SK-N-SH (cell line): ENCODE results near the gene NHP2. TPM values are rescaled to one million over a fixed set of nuclear protein-coding genes. Genes with fewer than 3 reads are reported as not detected.

Experiments used
- CTCF ChIA-PET: fragments of 300-600, 350-600 bp; formaldehyde crosslinking; extraction: SDS; loops from one replicate; lab custom pipeline; 2021; lab: Yijun Ruan, JAX
- POLR2A ChIA-PET: fragments of 350-600 bp; sonication (Branson Sonifier 250); formaldehyde crosslinking; extraction: SDS; loops from one replicate; lab custom pipeline; 2020; ENCODE audit warnings: antibody characterized with exemption, inconsistent platforms; lab: Yijun Ruan, JAX
- DNase-seq: peaks from one replicate; pipeline ENCODE4 v3.0.0; 2012
- H2AFZ ChIP-seq: fragments of 200-600 bp; sonication (generic); 2 replicates; pipeline ENCODE4 v1.8.1; 2016; ENCODE audit warnings: antibody characterized with exemption, mild to moderate bottlenecking, low read depth
- H3F3A ChIP-seq: fragments of 200-600 bp; sonication (generic); replicated peaks from 2 replicates; pipeline ENCODE3; 2016; ENCODE audit warnings: antibody characterized with exemption, mild to moderate bottlenecking; ENCODE audit not compliant: insufficient read depth
- H3K27ac ChIP-seq, 2 experiments: fragments of 200-500 bp in 1 of 2; fragments of 200-600 bp in 1 of 2; sonication (Bioruptor generic) in 1 of 2; sonication (generic), shearing (Covaris generic) in 1 of 2; 2 replicates each; pipeline versions ENCODE4 v1.5.1 to v1.6.1; 2014 to 2016; ENCODE audit warnings: low read depth in 2 of 2, inconsistent platforms in 1 of 2, low read length in 1 of 2, mild to moderate bottlenecking in 1 of 2, mixed read lengths in 1 of 2
- H3K27me3 ChIP-seq: fragments of 200-600 bp; sonication (generic), shearing (Covaris generic); 2 replicates; pipeline ENCODE4 v1.6.1; 2016; ENCODE audit warnings: mixed run types; ENCODE audit not compliant: insufficient read depth
- H3K36me3 ChIP-seq, 2 experiments: fragments of 200-500 bp in 1 of 2; fragments of 200-600 bp in 1 of 2; sonication (Bioruptor generic) in 1 of 2; sonication (generic) in 1 of 2; replicated peaks in 1 of 2; 2 replicates each; pipeline versions ENCODE3 to v1.5.1; 2014 to 2016; ENCODE audit warnings: low read length in 1 of 2, mild to moderate bottlenecking in 1 of 2; ENCODE audit not compliant: insufficient read depth in 2 of 2, control insufficient read depth in 1 of 2
- H3K4me1 ChIP-seq, 2 experiments: fragments of 200-500 bp in 1 of 2; fragments of 200-600 bp in 1 of 2; sonication (Bioruptor generic) in 1 of 2; sonication (generic), shearing (Covaris generic) in 1 of 2; 2 replicates each; pipeline versions ENCODE4 v1.5.1 to v1.6.1; 2014 to 2016; ENCODE audit warnings: low read depth in 1 of 2, low read length in 1 of 2, mixed run types in 1 of 2; ENCODE audit not compliant: insufficient read depth in 2 of 2, control insufficient read depth in 1 of 2
- H3K4me2 ChIP-seq: fragments of 200-600 bp; sonication (generic), shearing (Covaris generic); 2 replicates; pipeline ENCODE4 v1.6.1; 2017; ENCODE audit warnings: mixed run types
- H3K4me3 ChIP-seq, 2 experiments: fragments of 200-500 bp in 1 of 2; fragments of 200-600 bp in 1 of 2; sonication (Bioruptor generic) in 1 of 2; sonication (generic), shearing (Covaris generic) in 1 of 2; 2 replicates each; pipeline versions ENCODE4 v1.5.1 to v1.8.1; 2014 to 2016; ENCODE audit warnings: low read depth in 2 of 2, inconsistent platforms in 1 of 2, low read length in 1 of 2, mild to moderate bottlenecking in 1 of 2, mixed read lengths in 1 of 2, moderate library complexity in 1 of 2
- H3K79me2 ChIP-seq: fragments of 200-600 bp; sonication (generic); 2 replicates; pipeline ENCODE4 v1.8.1; 2017; ENCODE audit warnings: mild to moderate bottlenecking; ENCODE audit not compliant: insufficient read depth
- H3K9ac ChIP-seq: fragments of 200-600 bp; sonication (generic); 2 replicates; pipeline ENCODE4 v1.6.1; 2017; ENCODE audit warnings: mixed run types
- H3K9me2 ChIP-seq: fragments of 200-600 bp; sonication (generic); 2 replicates; pipeline ENCODE4 v1.6.1; 2017; ENCODE audit warnings: mixed run types
- H3K9me3 ChIP-seq: fragments of 200-600 bp; sonication (generic); 2 replicates; pipeline ENCODE4 v1.6.1; 2017; ENCODE audit warnings: mixed run types, mild to moderate bottlenecking, moderate library complexity
- H4K20me1 ChIP-seq: fragments of 200-600 bp; sonication (generic); 2 replicates; pipeline ENCODE4 v1.6.1; 2017; ENCODE audit warnings: mild to moderate bottlenecking, mixed run types; ENCODE audit not compliant: insufficient read depth
- CHD2 ChIP-seq: fragments of 150-350 bp; IDR thresholded peaks from 2 replicates; pipeline ENCODE4 v1.6.1; 2018; ENCODE audit warnings: low read length; ENCODE audit not compliant: partially characterized antibody
- CTCF ChIP-seq: fragments of 200-600 bp; sonication (generic); IDR thresholded peaks from 2 replicates; pipeline ENCODE4 v1.6.1; 2017; ENCODE audit warnings: antibody characterized with exemption, mild to moderate bottlenecking, moderate library complexity
- ELF1 ChIP-seq: IDR thresholded peaks from 2 replicates; pipeline ENCODE4 v1.4.0; 2012
- EP300 ChIP-seq, 2 experiments: IDR thresholded peaks; 2 replicates each; pipeline versions ENCODE4 v1.4.0 to v1.6.1; 2012; ENCODE audit warnings: borderline replicate concordance in 1 of 2, low read depth in 1 of 2, low read length in 1 of 2
- FOSL2 ChIP-seq: IDR thresholded peaks from 2 replicates; pipeline ENCODE4 v1.4.0; 2012; ENCODE audit warnings: low read depth, mild to moderate bottlenecking, moderate library complexity, borderline replicate concordance
- FOXJ3 ChIP-seq: sonication (generic); formaldehyde crosslinking; IDR thresholded peaks from 2 replicates; pipeline ENCODE4 v1.5.1; 2020; ENCODE audit warnings: mild to moderate bottlenecking, missing genetic modification reagents
- FOXM1 ChIP-seq: IDR thresholded peaks from 2 replicates; pipeline ENCODE4 v1.4.0; 2012; ENCODE audit warnings: low read depth, mild to moderate bottlenecking
- JUND ChIP-seq: IDR thresholded peaks from 2 replicates; pipeline ENCODE4 v1.4.0; 2012
- MEF2A ChIP-seq: IDR thresholded peaks from 2 replicates; pipeline ENCODE4 v1.4.0; 2012; ENCODE audit warnings: low read depth, borderline replicate concordance
- MXI1 ChIP-seq: IDR thresholded peaks from 2 replicates; pipeline ENCODE4 v1.6.1; 2012; ENCODE audit warnings: mild to moderate bottlenecking, low read depth, low read length, improper control_type of control experiment
- NFIC ChIP-seq: IDR thresholded peaks from 2 replicates; pipeline ENCODE4 v1.4.0; 2012; ENCODE audit warnings: borderline replicate concordance
- POLR2AphosphoS5 ChIP-seq: IDR thresholded peaks from 2 replicates; pipeline ENCODE4 v1.6.1; 2012; ENCODE audit warnings: low read depth, low read length
- RAD21 ChIP-seq: IDR thresholded peaks from 2 replicates; pipeline ENCODE4 v1.6.1; 2012; ENCODE audit warnings: mild to moderate bottlenecking, low read length
- RXRA ChIP-seq: IDR thresholded peaks from 2 replicates; pipeline ENCODE4 v1.4.0; 2012; ENCODE audit warnings: low read depth, mild to moderate bottlenecking, borderline replicate concordance
- SMC3 ChIP-seq: IDR thresholded peaks from 2 replicates; pipeline ENCODE4 v1.6.1; 2012; ENCODE audit warnings: low read depth, low read length, improper control_type of control experiment
- TAF1 ChIP-seq: IDR thresholded peaks from 2 replicates; pipeline ENCODE4 v1.6.1; 2012; ENCODE audit warnings: low read depth, mild to moderate bottlenecking, low read length, moderate library complexity, borderline replicate concordance
- WGBS: methylation state at CpG from one replicate; pipeline ENCODE4 v1.1.6; 2017; ENCODE audit warnings: low lambda C conversion rate; 5-methylcytosine and 5-hydroxymethylcytosine counted together
- polyA plus RNA-seq, 3 experiments: library from polyadenylated mRNA; depleted of rRNA; stranded (reverse); fragments of >200 nt; gene quantifications; 2 replicates each; pipeline ENCODE4 v1.2.3, GENCODE V29; 2012
- TF ChIP-seq, protein P1 (sequence below): fragments of 150-350 bp; IDR thresholded peaks from 2 replicates; pipeline ENCODE4 v1.6.1; 2017; ENCODE audit warnings: antibody characterized with exemption, low read length, low read depth, borderline replicate concordance
- TF ChIP-seq, protein P2 (sequence below): fragments of 150-350 bp; IDR thresholded peaks from 2 replicates; pipeline ENCODE4 v1.6.1; 2016; ENCODE audit warnings: mild to moderate bottlenecking, low read depth, low read length
- TF ChIP-seq, protein P3 (sequence below): IDR thresholded peaks from 2 replicates; pipeline ENCODE4; 2012
- TF ChIP-seq, protein P4 (sequence below): IDR thresholded peaks from 2 replicates; pipeline ENCODE4 v1.4.0; 2012; ENCODE audit warnings: low read depth, borderline replicate concordance

The NHP2 gene
- polyA plus RNA-seq, 1 of the 3 experiments (the other 2 are of a cell fraction), result 455 TPM

DNA sequence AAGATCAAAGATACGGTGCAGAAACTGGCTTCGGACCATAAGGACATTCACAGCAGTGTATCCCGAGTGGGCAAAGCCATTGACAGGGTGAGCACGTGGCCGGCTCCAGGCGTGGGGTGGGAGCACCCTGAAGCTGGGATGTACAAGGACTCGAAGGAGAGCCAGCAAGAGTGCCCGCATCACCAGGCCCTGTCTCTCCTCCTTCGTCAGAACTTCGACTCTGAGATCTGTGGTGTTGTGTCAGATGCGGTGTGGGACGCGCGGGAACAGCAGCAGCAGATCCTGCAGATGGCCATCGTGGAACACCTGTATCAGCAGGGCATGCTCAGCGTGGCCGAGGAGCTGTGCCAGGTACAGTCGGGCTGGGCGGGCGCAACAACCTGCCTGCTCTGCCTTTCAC is 11.0 kb downstream of the NHP2 start:
- POLR2A ChIA-PET, result interaction anchor here (2.9 kb wide), 1 partner anchor 66 kb away, joined by 7 read pairs; no protein-coding TSS in a partner anchor
- CTCF ChIA-PET, result interaction anchor here (1.2 to 18.9 kb wide), 4 partner anchors 20 to 67 kb away, joined by 3 to 319 read pairs (median 11); no protein-coding TSS in a partner anchor
- WGBS, result 91% methylated on average over 19 of the region's 20 CpGs
- no peak for DNase-seq
- Histone ChIP-seq H3K79me2 (peaks cover 10% of the 10 kb centered on the region), H4K20me1 (peaks cover 7% of the 10 kb centered on the region), H3K9me3 (no peaks in the 10 kb centered on the region), H3K27ac (no peak overlapping the region), H3F3A (peaks cover 3% of the 10 kb centered on the region), H3K36me3 (peaks cover 34 to 54% of the 10 kb centered on the region in 2 experiments), H2AFZ (no peak overlapping the region), H3K4me3 (no peak overlapping the region), H3K27me3 (no peaks in the 10 kb centered on the region), H3K9me2 (no peaks in the 10 kb centered on the region), H3K4me2 (no peak overlapping the region), H3K9ac (no peak overlapping the region), H3K4me1 (no peaks in the 10 kb centered on the region)
- TF ChIP-seq FOSL2, result no peak
- TF ChIP-seq TAF1, result no peak
- TF ChIP-seq CTCF, result no peak
- no peak for TF ChIP-seq ELF1
- TF ChIP-seq, protein P1, sequence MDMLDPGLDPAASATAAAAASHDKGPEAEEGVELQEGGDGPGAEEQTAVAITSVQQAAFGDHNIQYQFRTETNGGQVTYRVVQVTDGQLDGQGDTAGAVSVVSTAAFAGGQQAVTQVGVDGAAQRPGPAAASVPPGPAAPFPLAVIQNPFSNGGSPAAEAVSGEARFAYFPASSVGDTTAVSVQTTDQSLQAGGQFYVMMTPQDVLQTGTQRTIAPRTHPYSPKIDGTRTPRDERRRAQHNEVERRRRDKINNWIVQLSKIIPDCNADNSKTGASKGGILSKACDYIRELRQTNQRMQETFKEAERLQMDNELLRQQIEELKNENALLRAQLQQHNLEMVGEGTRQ, result no peak
- TF ChIP-seq FOXM1, result no peak
- no peak for TF ChIP-seq JUND
- TF ChIP-seq, protein P2, sequence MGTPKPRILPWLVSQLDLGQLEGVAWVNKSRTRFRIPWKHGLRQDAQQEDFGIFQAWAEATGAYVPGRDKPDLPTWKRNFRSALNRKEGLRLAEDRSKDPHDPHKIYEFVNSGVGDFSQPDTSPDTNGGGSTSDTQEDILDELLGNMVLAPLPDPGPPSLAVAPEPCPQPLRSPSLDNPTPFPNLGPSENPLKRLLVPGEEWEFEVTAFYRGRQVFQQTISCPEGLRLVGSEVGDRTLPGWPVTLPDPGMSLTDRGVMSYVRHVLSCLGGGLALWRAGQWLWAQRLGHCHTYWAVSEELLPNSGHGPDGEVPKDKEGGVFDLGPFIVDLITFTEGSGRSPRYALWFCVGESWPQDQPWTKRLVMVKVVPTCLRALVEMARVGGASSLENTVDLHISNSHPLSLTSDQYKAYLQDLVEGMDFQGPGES, result no peak
- no peak for TF ChIP-seq EP300 (IDR thresholded peaks at IDR 0.05; ENCODE audit: borderline replicate concordance in 1 of 2, low read depth in 1 of 2, low read length in 1 of 2)
- no peak for TF ChIP-seq FOXJ3 (CRISPR knock-in tag)
- TF ChIP-seq NFIC, result no peak
- TF ChIP-seq SMC3, result no peak

- Histone ChIP-seq H3K36me3 (peaks cover 28 to 44% of the 10 kb centered on the region in 2 experiments), H3K9me2 (no peaks in the 10 kb centered on the region), H3K4me3 (no peak overlapping the region), H4K20me1 (peaks cover 7% of the 10 kb centered on the region), H3K79me2 (peaks cover 12% of the 10 kb centered on the region), H3K9me3 (no peaks in the 10 kb centered on the region), H2AFZ (no peak overlapping the region), H3K27ac (no peak overlapping the region), H3K4me2 (no peak overlapping the region), H3F3A (peaks cover 3% of the 10 kb centered on the region), H3K4me1 (no peaks in the 10 kb centered on the region), H3K9ac (no peak overlapping the region), H3K27me3 (no peaks in the 10 kb centered on the region)
- ChIA-PET CTCF (interaction anchor here (1.8 to 18.9 kb wide), 2 partner anchors 21 to 66 kb away, joined by 9 to 319 read pairs; no protein-coding TSS in a partner anchor), POLR2A (no interaction called here)
- no peak for DNase-seq
- 93% methylated on average over 4 of the region's 4 CpGs for WGBS
- TF ChIP-seq RAD21 (no peak), POLR2AphosphoS5 (no peak), MXI1 (no peak), CHD2 (no peak), MEF2A (no peak), RXRA (no peak), JUND (no peak)
- TF ChIP-seq, protein P3, sequence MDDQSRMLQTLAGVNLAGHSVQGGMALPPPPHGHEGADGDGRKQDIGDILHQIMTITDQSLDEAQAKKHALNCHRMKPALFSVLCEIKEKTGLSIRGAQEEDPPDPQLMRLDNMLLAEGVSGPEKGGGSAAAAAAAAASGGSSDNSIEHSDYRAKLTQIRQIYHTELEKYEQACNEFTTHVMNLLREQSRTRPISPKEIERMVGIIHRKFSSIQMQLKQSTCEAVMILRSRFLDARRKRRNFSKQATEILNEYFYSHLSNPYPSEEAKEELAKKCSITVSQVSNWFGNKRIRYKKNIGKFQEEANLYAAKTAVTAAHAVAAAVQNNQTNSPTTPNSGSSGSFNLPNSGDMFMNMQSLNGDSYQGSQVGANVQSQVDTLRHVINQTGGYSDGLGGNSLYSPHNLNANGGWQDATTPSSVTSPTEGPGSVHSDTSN, result no peak
- TF ChIP-seq, protein P4, sequence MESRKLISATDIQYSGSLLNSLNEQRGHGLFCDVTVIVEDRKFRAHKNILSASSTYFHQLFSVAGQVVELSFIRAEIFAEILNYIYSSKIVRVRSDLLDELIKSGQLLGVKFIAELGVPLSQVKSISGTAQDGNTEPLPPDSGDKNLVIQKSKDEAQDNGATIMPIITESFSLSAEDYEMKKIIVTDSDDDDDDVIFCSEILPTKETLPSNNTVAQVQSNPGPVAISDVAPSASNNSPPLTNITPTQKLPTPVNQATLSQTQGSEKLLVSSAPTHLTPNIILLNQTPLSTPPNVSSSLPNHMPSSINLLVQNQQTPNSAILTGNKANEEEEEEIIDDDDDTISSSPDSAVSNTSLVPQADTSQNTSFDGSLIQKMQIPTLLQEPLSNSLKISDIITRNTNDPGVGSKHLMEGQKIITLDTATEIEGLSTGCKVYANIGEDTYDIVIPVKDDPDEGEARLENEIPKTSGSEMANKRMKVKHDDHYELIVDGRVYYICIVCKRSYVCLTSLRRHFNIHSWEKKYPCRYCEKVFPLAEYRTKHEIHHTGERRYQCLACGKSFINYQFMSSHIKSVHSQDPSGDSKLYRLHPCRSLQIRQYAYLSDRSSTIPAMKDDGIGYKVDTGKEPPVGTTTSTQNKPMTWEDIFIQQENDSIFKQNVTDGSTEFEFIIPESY, result no peak
Observed at GRCh38 chr5:178141550-178141949, 12.1 kb downstream of the NHP2 start.
